ENCODE measurements around the gene IGFL4.
A peak's percentile ranks its signal among the peaks of the same experiment; 100 is the strongest.

Gene IGFL4

GRCh38 chr19:46018729-46019251 is 22.0 kb downstream of the IGFL4 start:
- no peak for DNase-seq

DNA sequence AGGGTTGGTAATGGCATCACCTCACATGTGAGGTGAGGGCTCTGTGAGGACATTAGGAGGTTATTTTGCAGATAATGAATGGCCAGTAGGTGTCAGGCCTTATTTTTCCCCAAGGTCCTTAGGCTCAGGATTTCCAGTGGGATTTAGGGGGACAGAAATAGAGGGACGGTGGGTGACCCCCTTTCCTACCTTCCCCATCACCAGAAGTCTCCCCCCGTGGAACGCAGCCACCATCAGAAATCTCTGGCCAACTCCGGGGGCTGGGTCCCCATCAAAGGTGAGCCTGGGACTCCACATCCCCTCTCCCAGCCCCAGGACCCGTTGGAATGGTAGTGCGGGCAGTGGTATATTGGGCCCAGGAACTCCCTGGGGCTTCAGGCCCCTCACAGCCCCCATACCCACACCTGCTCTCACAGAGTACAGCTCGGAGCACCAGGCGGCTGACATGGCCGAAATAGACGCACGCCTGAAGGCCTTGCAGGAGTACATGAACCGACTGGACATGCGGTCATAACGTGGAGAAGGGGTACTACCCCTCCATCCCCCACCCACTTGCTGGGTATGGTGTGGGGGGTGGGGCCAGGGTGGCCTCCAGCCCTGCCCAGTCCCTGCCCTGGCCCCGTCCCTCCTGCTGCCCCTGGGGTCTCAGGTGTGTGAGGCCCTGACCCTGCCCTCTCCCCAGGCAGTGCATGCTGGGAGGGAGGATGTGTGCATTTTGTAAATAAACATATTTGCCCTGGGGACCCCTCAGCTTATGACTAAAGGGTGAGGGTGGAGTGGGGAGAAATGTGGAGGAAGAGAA is 22.7 kb downstream of the IGFL4 start:
- no peak for DNase-seq

DNA sequence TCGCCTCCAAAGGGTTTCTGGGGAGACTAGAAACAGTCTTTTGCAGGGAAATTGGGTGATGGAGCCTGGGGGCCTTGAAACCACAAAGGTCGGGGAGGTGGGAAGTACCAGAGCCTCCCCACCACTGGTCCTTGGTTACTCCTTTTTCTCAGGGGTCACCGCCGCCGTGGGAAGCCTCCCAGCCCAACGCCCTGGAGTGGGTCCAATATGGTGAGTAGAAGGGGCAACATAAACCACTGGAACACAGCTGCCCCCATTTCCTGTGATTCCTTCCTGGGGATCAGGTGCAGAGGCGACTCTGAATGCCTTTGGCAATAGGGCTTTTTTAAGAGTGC is 23.7 kb downstream of the IGFL4 start:
- no peak for DNase-seq

- DNase-seq = peak; percentile 81
Measured at GRCh38 chr19:46016426-46017094, 24.2 kb downstream of the IGFL4 start.

- DNase-seq = no peak
Measured at GRCh38 chr19:46015687-46016425, 24.9 kb downstream of the IGFL4 start.

- DNase-seq = no peak
Measured at GRCh38 chr19:46014941-46015686, 25.7 kb downstream of the IGFL4 start.

DNA sequence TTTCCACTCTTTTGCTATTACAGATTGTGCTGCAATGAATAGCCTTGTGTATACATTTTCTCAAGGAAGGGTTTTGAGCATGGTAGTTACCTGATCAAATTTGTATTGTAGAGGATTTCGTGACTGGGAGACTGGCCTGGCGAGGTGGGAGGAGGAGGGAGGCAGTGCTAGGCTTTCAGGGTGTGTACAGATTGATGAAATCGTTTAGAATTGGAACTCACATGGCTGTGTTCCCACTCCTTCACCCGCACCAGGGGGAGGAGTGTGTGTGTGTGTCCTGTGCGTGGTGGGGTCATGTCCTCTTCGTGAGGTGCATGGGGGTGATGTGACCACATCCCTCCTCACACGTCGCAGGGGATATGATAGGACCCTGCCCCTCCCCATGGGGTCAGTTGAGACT is 26.3 kb downstream of the IGFL4 start:
- DNase-seq = no peak

GRCh38 chr19:46009530-46010510 is 31.0 kb downstream of the IGFL4 start:
- DNase-seq = peak; percentile 54

DNA sequence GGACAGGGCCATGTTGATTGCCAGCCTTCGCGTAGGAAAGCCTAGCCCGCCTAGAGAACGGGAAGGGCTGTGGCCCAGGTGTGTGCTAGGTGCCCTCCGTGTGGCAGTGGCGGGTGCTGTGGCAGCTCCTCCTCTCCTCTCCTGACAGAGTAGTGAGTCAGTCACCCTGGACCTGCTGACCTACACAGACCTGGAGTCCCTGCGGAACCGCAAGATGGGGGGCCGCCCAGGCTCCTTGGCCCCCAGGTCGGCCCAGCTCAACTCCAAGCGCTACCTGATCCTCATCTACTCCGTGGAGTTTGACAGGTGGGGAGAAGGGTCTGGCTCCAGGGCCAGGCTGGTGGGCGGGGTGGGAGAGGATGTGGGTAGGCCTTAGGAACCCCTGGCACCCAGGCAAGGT is 34.4 kb downstream of the IGFL4 start:
- no peak for DNase-seq

DNA sequence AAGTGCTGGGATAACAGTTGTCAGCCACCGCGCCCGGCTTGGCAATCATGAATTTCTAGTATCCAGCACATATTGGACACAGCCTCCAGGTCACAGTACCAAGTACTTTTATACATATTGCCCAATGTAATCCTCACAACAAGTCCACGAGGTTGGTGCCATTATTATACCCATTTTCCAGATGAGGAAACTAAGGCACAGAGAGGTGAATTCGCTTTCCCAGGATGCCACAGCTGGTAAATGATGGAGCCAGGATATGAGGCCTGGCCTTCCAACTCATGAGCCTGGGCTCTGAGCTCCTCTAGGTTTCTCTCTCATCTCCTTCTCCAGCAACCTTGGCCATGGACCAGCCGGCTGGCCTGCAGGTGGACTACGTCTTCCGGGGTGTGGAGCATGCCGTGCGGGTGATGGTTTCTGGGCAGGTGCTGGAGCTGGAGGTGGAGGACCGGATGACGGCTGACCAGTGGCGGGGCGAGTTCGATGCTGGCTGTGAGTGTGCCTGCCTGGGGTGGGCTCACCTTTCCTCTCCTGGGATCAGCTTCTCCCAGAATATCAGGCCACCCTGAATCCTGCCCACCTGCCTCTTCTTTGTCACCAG is 38.0 kb downstream of the IGFL4 start:
- no peak for DNase-seq

DNA sequence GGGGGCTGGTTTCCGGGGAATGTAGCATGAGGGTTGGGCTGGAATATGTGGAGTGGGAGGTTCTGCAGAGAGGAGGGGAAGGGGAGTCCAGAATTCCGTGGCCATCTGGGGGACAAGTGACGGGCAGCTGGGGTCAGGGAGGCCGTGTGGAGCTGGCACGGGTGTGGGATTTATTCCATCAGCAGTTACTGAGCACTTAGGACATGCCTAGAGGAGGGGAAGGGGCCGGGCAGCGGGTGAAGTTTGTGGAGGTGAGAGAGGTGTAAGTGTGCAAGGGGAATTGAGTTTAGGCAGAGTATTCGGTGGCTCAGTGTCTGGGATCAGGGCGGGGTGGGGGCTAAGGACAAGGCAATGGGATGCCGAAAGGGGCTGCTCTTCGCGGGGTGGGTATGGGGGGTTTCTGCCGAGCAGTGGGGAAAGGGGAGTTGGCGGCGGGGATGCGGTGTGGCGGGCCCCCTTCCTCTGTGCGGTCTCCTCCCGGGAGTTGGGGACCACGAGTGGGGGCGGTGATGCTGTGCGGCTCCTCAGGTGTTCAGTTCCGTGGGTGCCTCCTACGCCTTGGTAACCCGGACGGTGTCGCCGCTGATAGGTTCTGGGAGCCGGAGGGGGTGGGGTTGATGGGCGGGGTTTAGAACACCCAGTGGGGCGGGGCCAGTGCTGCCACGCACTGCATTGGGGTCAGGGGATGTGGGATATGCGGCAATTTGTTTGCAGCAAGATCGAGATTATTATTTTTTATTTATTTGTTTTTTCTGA is 40.1 kb downstream of the IGFL4 start:
- DNase-seq = no peak

GRCh38 chr19:45999653-46000121 is 41.1 kb downstream of the IGFL4 start:
- no peak for DNase-seq

GRCh38 chr19:45998834-45999233 is 42.0 kb downstream of the IGFL4 start:
- DNase-seq = no peak

- no peak for DNase-seq
Measured at GRCh38 chr19:45996933-45997332, 43.9 kb downstream of the IGFL4 start.

- no peak for DNase-seq
Measured at GRCh38 chr19:45995715-45996385, 45.0 kb downstream of the IGFL4 start.

- peak; percentile 98 for DNase-seq
Measured at GRCh38 chr19:45994998-45995714, 45.6 kb downstream of the IGFL4 start, which contains the start of gene CCDC61. Gene CCDC61 (plus strand): TSS chr19:45995467. CDS start chr19:46003019, 7,552 bp downstream.

GRCh38 chr19:45994456-45994997 is 46.3 kb downstream of the IGFL4 start:
- no peak for DNase-seq

GRCh38 chr19:45990113-45990728 is 50.6 kb downstream of the IGFL4 start:
- no peak for DNase-seq

All from RPMI8226 (cell line).